Urothelium cell line (cell line): ENCODE results near the gene AP2A1.
A peak's percentile ranks its signal among the peaks of the same experiment; 100 is the strongest.

Source experiments
- DNase-seq: peaks from one replicate; pipeline ENCODE4 v3.0.0; 2011; ENCODE audit warnings: low spot score, mixed read lengths
- FAIRE-seq: peaks from 2 replicates; lab custom pipeline; 2011; peaks lifted over from hg19 to GRCh38; lab: Jason Lieb, UNC

The AP2A1 gene

DNA sequence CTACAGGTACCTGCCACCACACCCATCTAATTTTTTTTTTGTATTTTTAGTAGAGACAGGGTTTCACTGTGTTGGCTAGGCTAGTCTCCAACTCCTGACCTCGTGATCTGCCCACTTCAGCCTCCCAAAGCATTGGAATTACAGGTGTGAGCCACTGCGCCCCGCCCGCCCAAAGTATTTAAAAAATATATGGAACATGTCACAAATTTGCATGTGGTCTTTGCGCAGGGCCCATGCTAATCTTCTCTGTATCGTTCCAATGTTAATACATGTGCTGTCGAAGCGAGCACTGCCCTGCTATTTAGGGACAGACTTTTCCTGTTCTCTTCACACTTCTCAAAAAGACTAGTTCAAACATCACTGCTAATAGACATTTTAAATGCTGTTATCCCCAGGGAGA lies 2.5 kb upstream of the AP2A1 start:
- FAIRE-seq (no peak), DNase-seq (no peak)

DNA sequence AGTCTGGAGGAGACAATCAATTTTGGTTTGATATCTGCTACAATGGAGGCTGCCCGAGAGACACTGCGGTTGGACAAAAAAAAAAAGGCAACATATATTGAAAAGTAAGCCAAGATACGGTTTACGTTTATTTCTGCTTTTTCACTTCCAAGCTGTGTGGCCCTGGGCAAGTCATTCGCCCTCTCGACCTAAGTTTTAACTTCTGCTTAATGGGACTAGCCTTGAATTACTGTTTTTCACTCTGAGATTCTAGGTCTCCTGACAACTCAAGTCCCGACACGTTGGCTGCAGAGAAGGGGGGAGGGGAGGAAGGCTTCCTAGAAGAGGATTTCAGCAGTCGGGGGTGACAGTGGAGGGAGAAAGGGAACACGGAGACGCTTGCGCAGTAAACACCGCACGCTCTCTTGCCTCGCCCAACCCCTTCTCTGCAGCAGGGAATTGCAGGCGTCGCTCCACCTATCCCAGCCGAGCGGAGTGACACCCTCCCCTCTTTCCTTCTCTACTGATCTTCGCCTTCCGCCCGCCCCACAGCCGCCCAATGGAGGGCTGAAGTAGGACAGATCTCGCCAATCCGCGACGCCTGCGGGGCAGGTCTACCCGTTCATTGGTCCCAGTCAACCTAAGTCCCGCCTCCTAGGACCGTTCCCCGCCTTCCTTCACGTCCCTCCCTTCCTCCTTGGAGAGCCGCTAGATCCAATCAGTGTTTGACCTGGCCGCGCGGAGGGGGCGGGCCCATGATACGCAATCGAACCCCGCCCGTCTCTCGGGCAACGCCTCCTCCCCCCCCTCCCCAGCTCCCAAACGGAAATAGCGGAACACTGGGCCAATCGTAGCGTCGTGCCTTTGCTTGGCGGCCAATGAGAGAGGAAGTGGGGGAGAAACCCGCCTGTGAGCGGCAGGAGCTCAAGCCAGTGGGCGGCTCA lies 533 bp upstream of the AP2A1 start:
- FAIRE-seq: peak; percentile 37
- DNase-seq: peak; percentile 100

DNA sequence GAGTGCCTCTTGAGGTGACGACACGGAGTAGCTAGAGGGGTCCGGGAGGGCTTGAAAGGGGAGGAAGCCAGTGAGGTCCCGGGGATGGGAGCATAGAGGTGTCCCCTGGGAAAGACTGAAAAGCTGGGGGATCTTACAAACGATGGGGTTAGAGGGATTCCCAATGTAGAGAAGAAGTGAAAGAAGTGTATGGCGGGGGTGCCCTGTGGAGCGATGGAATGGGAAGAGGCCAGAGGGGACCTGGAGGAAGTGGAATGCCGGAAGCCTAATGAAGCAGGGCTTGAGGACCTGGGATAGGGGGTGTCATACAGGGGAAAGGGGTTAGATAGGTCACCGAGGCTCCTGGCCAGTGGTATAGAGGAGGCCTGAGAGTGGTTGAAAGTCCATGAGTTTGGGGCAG lies 580 bp downstream of the AP2A1 start:
- DNase-seq (no peak), FAIRE-seq (no peak)

DNA sequence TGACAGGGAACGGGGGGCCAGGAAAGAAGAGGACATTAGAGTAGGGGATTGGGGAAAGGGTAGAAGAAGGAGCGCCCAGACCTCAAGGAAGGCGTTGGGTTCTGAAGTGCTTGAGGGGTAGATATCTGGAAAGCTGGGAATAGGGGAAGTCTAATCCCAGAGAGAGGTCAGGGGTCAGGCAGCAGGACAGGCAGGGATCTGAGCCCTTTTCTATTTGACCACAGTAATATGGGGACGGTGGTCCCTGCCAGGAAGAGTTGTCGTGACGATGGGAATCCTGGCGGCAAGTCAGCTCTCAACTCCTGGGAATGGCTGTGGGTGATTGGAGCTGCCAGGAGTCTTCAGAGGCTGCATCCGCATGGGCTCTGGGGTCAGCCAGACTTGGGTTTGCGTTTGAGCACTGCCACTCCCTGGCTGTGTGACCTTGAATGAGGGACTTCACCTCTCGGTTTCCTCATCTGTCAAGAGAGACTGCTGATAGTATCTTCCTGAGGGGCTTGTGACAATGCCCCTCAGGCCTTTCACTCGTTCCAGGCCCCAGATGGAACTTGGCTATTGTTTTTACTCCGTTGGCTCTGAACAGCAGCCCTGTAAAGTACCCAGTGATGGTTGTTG lies 1.3 kb downstream of the AP2A1 start:
- DNase-seq: no peak
- FAIRE-seq: no peak

- DNase-seq (no peak), FAIRE-seq (no peak)
Measured at GRCh38 chr19:49770529-49770928, 3.7 kb downstream of the AP2A1 start.

DNA sequence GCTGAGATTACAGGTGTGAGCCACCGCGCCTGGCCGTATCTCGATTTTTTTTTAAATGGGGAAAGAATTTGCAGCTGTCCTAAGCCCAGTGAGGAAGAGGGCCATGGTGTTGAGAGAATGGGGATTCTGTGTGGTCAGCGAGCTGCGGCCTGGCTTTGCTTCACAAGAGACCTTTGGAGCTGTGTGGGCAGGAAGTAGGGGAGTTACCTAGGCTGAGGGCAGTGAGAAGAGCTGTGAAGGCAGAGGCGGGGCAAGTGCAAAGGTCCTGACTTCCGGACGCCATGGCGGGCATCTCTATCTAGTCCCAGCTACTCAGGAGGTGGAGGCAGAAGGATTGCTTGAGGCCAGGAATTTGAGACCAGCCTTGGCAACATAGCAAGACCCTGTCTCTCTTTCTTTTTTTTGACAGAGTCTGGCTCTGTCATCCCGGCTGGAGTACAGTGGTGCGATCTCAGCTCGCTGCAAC lies 4.9 kb downstream of the AP2A1 start:
- FAIRE-seq (no peak), DNase-seq (no peak)

DNA sequence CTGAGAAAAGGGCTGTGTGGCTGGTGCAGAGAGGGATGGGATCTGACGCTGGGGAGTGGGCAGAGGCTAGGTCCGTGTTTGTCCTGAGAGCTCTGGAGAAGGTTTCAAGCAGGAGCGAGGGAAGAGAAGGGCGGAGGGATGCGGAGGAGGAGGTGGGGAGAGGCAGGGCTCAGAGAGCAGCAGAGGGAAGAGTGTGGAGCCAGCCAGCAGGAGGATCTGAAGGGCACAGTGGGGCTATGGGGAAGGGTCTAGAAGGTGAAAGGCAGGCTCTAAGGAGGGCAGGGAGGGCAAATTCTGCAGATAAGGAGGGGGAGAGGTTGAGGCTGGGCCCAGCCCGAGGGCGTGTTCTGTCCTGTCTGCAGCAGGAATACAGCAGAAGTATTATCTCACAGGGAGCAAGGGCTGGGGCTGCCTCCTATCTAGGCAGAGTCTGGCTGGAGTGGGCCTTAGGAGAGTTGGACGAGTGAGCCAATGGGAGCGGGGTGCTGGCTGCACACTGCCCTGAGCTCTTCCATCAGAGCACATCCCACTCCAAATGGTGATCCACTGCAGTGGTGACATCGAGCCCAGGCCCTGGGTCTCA lies 6.1 kb downstream of the AP2A1 start:
- DNase-seq (no peak), FAIRE-seq (no peak)

- FAIRE-seq: no peak
- DNase-seq: no peak
Measured at GRCh38 chr19:49773663-49774350, 7.0 kb downstream of the AP2A1 start.

- FAIRE-seq (no peak), DNase-seq (no peak)
Measured at GRCh38 chr19:49774969-49775368, 8.2 kb downstream of the AP2A1 start.

GRCh38 chr19:49775742-49776370 lies 9.1 kb downstream of the AP2A1 start:
- FAIRE-seq (no peak), DNase-seq (no peak)

DNA sequence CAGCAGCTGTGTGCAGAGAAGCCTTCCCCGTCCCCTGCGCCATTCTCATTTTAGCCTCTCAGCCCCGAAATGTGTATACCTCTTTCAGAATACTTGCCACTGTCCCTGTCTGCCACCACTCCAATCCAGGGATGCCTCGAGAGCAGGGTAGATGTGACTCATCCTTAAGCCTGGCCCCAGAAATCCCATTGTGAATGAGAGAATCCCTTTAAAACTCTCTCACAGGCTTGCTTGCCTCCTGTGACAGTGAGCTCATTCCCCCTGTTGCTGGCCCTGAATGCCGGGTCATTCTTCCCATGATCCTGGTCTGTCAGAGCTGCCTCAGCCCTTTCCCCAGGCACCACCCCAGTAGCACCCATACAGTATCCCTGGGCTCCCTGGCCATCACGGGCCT lies 9.6 kb downstream of the AP2A1 start:
- DNase-seq (no peak), FAIRE-seq (no peak)

DNA sequence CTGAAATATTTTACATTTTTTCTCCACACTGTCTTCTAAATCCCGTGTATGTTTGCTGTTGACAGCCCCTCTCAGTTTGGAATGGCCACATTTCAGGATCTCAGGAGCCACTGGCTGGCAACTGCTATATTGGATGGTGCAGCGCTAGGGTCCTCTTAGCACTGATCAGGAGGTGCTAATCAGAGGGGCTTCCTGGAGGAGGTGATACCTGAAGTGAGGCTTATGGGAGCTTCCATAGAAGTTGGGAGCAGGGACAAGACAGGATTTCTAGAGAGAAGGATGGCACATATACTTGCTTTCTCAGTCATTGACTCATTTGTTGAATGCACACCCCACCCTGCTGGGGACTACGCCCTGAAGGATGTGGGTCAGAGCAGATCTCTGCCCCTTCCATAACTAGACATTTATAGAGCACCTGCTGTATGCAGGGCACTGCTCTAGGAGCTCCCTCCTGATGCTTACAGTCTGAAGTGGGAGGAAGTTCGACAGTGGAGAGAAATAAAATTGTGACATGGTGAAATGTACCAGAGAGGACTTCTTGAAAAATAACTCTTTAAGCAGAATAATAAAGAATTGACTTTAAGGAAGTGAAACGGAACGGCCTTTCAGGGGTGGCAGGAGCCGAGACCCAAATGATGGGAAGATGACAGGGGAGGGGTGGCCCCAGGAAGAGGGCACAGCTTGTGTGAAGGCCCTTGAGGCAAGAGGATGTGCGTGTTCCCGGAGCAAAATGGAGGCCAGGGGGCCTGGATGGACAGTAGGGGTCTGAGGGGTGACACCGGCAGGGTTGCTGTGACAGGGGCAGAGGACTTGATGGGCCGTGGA lies 13.1 kb downstream of the AP2A1 start:
- no peak for DNase-seq
- FAIRE-seq: no peak

- DNase-seq (no peak), FAIRE-seq (no peak)
Measured at GRCh38 chr19:49780861-49781260, 14.1 kb downstream of the AP2A1 start.

DNA sequence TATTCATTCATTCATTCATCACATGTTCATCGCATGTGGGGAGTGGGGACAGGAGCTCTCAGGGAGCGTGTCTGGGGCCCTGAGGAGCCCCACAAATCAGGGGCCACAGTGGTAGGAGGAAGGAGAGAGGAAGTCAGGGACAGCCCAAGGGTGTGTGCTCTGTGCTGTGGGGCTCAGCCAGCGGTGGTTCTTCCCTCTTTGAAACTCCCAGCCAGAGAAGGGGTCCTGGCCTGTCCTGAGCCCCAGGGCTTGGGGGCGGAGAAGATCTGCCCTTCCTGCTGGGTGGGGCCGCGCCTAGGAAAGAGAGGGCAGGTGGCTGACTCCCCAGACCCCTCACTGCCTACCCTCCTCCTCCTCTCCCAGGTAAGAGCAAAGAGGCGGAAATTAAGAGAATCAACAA lies 14.6 kb downstream of the AP2A1 start:
- no peak for FAIRE-seq

DNA sequence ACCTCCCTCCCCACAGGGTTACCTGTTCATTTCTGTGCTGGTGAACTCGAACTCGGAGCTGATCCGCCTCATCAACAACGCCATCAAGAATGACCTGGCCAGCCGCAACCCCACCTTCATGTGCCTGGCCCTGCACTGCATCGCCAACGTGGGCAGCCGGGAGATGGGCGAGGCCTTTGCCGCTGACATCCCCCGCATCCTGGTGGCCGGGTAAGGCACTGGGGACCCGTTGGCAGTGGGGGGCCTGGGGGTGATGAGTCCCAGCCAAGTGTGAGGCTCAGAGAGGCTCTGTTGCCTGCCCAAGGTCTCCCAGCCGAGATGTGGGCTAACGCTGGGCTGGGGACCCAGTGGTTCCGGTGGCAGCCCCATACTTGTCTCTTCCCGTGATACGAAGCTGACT lies 15.7 kb downstream of the AP2A1 start:
- FAIRE-seq: no peak
- no peak for DNase-seq

More for the DNA sequence above, 14.6 kb downstream of the AP2A1 start:
- DNase-seq: no peak

DNA sequence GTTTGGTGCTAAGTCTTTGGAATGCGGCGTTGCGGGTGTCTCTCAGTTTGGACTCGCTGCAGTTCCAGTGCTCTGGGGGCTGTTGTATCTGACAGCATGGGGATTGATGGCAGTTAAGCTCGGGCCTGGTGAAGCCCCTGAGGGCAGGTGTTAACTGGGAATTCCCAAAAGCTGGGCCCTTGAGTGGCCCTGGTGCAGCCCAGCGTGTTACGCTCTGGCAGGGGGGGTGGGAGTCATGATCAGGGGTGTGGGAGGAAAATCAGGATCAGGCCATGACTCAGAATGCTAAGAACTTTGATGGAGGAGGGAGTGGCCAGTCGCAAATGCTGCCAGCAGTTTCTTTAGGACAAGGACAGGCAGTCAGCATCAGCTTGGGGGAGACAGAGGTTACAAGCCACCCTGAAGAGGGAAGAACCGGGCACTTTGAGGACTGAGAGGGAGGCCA lies 19.6 kb downstream of the AP2A1 start:
- DNase-seq (peak; percentile 54), FAIRE-seq (no peak)

- DNase-seq (no peak), FAIRE-seq (no peak)
Measured at GRCh38 chr19:49787746-49788145, 20.9 kb downstream of the AP2A1 start.

- DNase-seq: no peak
- no peak for FAIRE-seq
Measured at GRCh38 chr19:49788857-49789256, 22.1 kb downstream of the AP2A1 start.

GRCh38 chr19:49790866-49791265 lies 24.1 kb downstream of the AP2A1 start:
- FAIRE-seq (no peak), DNase-seq (no peak)
